ENCODE data around the gene HTR2B. TPM values are rescaled to one million over a fixed set of nuclear protein-coding genes. Genes with fewer than 3 reads are reported as not detected.

Gene HTR2B
- total and polyA plus RNA-seq, 2 of the 13 experiments (the other 11 are each of a cell fraction or from before 2014, with no cell fraction given): 0.08 TPM; not detected in 1

DNA sequence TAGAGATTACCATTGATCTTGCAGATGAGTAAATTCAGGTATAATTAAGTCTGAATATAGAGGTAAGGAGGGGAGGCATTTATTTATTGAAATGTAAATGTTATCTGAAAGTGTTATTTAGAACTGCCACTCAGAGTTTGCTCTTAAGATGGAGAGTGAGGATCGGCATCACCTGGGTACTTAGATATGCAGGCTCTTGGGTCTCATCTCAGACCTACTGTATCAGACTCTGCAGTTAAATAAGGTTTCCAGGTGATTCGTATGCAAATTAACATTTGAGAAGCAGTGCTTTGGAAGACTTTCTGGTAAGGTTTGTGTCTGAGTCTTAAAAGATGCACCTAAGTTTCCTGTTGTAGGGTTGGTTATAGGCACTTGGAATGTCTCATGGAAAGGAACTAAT lies 9.2 kb downstream of the HTR2B start (continued):
- TF ChIP-seq ZNF703 (CRISPR knock-in tag; IDR thresholded peaks at IDR 0.05; ENCODE audit: borderline replicate concordance) (no peak), ZNF564 (CRISPR knock-in tag; IDR thresholded peaks at IDR 0.05) (no peak), ZNF761 (CRISPR knock-in tag; conservative IDR thresholded peaks at IDR 0.05) (no peak), ZMAT3 (CRISPR knock-in tag; conservative IDR thresholded peaks at IDR 0.05) (no peak)
- TF ChIP-seq, protein P1, sequence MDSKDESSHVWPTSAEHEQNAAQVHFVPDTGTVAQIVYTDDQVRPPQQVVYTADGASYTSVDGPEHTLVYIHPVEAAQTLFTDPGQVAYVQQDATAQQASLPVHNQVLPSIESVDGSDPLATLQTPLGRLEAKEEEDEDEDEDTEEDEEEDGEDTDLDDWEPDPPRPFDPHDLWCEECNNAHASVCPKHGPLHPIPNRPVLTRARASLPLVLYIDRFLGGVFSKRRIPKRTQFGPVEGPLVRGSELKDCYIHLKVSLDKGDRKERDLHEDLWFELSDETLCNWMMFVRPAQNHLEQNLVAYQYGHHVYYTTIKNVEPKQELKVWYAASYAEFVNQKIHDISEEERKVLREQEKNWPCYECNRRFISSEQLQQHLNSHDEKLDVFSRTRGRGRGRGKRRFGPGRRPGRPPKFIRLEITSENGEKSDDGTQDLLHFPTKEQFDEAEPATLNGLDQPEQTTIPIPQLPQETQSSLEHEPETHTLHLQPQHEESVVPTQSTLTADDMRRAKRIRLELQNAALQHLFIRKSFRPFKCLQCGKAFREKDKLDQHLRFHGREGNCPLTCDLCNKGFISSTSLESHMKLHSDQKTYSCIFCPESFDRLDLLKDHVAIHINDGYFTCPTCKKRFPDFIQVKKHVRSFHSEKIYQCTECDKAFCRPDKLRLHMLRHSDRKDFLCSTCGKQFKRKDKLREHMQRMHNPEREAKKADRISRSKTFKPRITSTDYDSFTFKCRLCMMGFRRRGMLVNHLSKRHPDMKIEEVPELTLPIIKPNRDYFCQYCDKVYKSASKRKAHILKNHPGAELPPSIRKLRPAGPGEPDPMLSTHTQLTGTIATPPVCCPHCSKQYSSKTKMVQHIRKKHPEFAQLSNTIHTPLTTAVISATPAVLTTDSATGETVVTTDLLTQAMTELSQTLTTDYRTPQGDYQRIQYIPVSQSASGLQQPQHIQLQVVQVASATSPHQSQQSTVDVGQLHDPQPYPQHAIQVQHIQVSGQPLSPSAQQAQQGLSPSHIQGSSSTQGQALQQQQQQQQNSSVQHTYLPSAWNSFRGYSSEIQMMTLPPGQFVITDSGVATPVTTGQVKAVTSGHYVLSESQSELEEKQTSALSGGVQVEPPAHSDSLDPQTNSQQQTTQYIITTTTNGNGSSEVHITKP (CRISPR knock-in tag; IDR thresholded peaks at IDR 0.05; ENCODE audit: low read depth): no peak

DNA sequence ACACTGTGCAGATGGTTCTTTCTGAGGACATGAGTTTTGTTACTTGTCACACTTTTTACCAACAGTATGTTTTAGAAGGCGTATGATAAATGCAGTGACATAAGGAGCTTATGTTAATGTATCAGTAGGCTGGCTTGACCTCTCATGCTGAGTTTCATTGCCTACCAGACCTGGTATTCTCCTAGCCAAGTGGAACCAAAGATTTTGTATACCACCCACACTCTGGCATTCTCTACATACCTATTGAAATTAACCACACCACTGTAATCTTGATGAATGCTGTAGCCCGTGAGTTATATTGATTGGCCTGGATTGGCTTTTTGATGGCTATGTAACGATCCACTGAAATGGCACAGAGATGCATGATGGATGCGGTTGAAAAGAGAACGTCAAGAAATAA lies 11.4 kb downstream of the HTR2B start:
- H3K9me3 ChIP-seq (ENCODE audit: low read length): no peaks in the 10 kb centered on the region
- no peaks in the 10 kb centered on the region for H3K27me3 ChIP-seq (ENCODE audit: control insufficient read depth in 1 of 2, insufficient read depth in 2 of 2, low read length in 2 of 2)
- WGBS (ENCODE audit: low lambda C conversion rate): 95% methylated on average over 5 of the region's 5 CpGs
- H3K4me1 ChIP-seq (ENCODE audit: insufficient read depth, low read length): no peaks in the 10 kb centered on the region
- no peaks in the 10 kb centered on the region for H4K20me1 ChIP-seq (ENCODE audit: insufficient read depth, low read length)
- DNase-seq (ENCODE audit: low spot score) (no peak), ATAC-seq (no peak), FAIRE-seq (no peak)
- intact Hi-C loops (cut with micrococcal nuclease; ENCODE audit: unreplicated experiment) (no loop called here), in situ Hi-C loops (cut with HindIII; ENCODE audit: extremely low pct_ligation_motif_present, low pct_unique_long_range_greater_than_20kb) (loop anchor here (5.0 kb wide), 1 partner anchor 79 kb away; no protein-coding TSS in a partner anchor)
- POLR2A ChIA-PET: no interaction called here
- no TSS peak for BruUV-seq (replicated peaks)
- no peak overlapping the region for H3K4me3 ChIP-seq (replicated peaks in 1 of 3; ENCODE audit: insufficient read depth in 1 of 3, low read depth in 2 of 3, low read length in 3 of 3)
- H3K79me2 ChIP-seq (ENCODE audit: insufficient read depth, low read length): no peaks in the 10 kb centered on the region
- H2AFZ ChIP-seq (ENCODE audit: low read length): no peak overlapping the region
- CTCF ChIA-PET (ENCODE audit: low intra/inter-chr PET ratio, low total read pairs): no interaction called here
- H3K27ac ChIP-seq (ENCODE audit: extremely low read length, insufficient read depth, low read length): no peak overlapping the region
- H3K4me2 ChIP-seq (ENCODE audit: low read depth, low read length): no peak overlapping the region
- H3K36me3 ChIP-seq (replicated peaks in 1 of 2; ENCODE audit: control insufficient read depth in 1 of 2, insufficient read depth in 2 of 2, low read length in 2 of 2): peaks cover 12 to 52% of the 10 kb centered on the region in 2 experiments
- no peak for TF ChIP-seq CHD2 (IDR thresholded peaks at IDR 0.05; ENCODE audit: low read depth, low read length)
- no peak for TF ChIP-seq ZNF253 (CRISPR knock-in tag; IDR thresholded peaks at IDR 0.05; ENCODE audit: borderline replicate concordance)
- TF ChIP-seq, protein P2, sequence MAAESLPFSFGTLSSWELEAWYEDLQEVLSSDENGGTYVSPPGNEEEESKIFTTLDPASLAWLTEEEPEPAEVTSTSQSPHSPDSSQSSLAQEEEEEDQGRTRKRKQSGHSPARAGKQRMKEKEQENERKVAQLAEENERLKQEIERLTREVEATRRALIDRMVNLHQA (CRISPR knock-in tag; IDR thresholded peaks at IDR 0.05): no peak
- TF ChIP-seq, protein P3, sequence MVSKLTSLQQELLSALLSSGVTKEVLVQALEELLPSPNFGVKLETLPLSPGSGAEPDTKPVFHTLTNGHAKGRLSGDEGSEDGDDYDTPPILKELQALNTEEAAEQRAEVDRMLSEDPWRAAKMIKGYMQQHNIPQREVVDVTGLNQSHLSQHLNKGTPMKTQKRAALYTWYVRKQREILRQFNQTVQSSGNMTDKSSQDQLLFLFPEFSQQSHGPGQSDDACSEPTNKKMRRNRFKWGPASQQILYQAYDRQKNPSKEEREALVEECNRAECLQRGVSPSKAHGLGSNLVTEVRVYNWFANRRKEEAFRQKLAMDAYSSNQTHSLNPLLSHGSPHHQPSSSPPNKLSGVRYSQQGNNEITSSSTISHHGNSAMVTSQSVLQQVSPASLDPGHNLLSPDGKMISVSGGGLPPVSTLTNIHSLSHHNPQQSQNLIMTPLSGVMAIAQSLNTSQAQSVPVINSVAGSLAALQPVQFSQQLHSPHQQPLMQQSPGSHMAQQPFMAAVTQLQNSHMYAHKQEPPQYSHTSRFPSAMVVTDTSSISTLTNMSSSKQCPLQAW (CRISPR knock-in tag; IDR thresholded peaks at IDR 0.05): no peak
- TF ChIP-seq RBM22 (optimal IDR thresholded peaks at IDR 0.05; ENCODE audit: low read length): peak; percentile 18
- H3K9ac ChIP-seq (ENCODE audit: insufficient read depth, low read depth, low read length): no peak overlapping the region

Data from HepG2 (cell line).